Measurements from ENCODE around the gene NET1. TPM values are rescaled to one million over a fixed set of nuclear protein-coding genes. Genes with fewer than 3 reads are reported as not detected.
"Not testable (repeated sequence)": the region's sequence is repeated elsewhere in the genome, so short reads cannot be mapped to it uniquely, and the experiment has no call there.

The NET1 gene
- total RNA-seq, 1 donor from 2014 or later = 90.5 TPM

GRCh38 chr10:5475974-5476807 lies 63.8 kb downstream of the NET1 start:
- H3K27ac ChIP-seq = not testable (repeated sequence)

GRCh38 chr10:5476918-5477525 lies 64.7 kb downstream of the NET1 start:
- H2AFZ ChIP-seq (replicated peaks) = no peak overlapping the region
- H3K9ac ChIP-seq = no peak overlapping the region
- peak; percentile 47 for DNase-seq (ENCODE audit: low spot score)
- no peaks in the 10 kb centered on the region for H3K79me2 ChIP-seq (ENCODE audit: low read depth)
- H3K36me3 Mint-ChIP-seq = no peaks in the 10 kb centered on the region
- H3K27me3 ChIP-seq = no peaks in the 10 kb centered on the region
- peak overlapping the region; percentile 16 for H3K4me2 ChIP-seq
- H3F3A ChIP-seq (ENCODE audit: low read depth) = peaks cover 4% of the 10 kb centered on the region
- H3K4me3 Mint-ChIP-seq = no peak overlapping the region
- no peaks in the 10 kb centered on the region for H3K9me3 ChIP-seq (ENCODE audit: low read depth)
- H3K4me1 Mint-ChIP-seq = peaks cover 12% of the 10 kb centered on the region
- no peak for TF ChIP-seq CTCF (IDR thresholded peaks at IDR 0.05)
- TF ChIP-seq EZH2phosphoT487 (IDR thresholded peaks at IDR 0.05) = no peak
- TF ChIP-seq EZH2 (IDR thresholded peaks at IDR 0.05) = no peak
- peaks cover 19% of the 10 kb centered on the region for H3K4me1 ChIP-seq
- no peak overlapping the region for H3K27ac ChIP-seq
- no peaks in the 10 kb centered on the region for H4K20me1 ChIP-seq (ENCODE audit: low read depth)
- peaks cover 5% of the 10 kb centered on the region for H3K9me3 Mint-ChIP-seq
- H3K27ac Mint-ChIP-seq = no peak overlapping the region
- H3K36me3 ChIP-seq = no peaks in the 10 kb centered on the region
- peaks cover 2% of the 10 kb centered on the region for H3K27me3 Mint-ChIP-seq (ENCODE audit: insufficient read depth, low read depth)
- no peak overlapping the region for H3K4me3 ChIP-seq

More at GRCh38 chr10:5475974-5476807, 63.8 kb downstream of the NET1 start:
- Histone ChIP-seq H3K4me1 (peaks cover 19% of the 10 kb centered on the region), H3K4me2 (peak overlapping the region; percentile 16)
- not testable (repeated sequence) for H4K20me1 ChIP-seq (ENCODE audit: low read depth); H3K4me1 Mint-ChIP-seq; H3F3A ChIP-seq (ENCODE audit: low read depth); H3K9ac ChIP-seq; H2AFZ ChIP-seq (replicated peaks); H3K27ac Mint-ChIP-seq; H3K79me2 ChIP-seq (ENCODE audit: low read depth); DNase-seq (ENCODE audit: low spot score); H3K9me3 ChIP-seq (ENCODE audit: low read depth); H3K4me3 Mint-ChIP-seq; H3K36me3 Mint-ChIP-seq; H3K36me3 ChIP-seq; H3K27me3 ChIP-seq; H3K4me3 ChIP-seq; H3K27me3 Mint-ChIP-seq (ENCODE audit: insufficient read depth, low read depth)
- TF ChIP-seq EZH2phosphoT487 (IDR thresholded peaks at IDR 0.05) = peak; percentile 26
- peaks cover 11% of the 10 kb centered on the region for H3K9me3 Mint-ChIP-seq

- H3K27me3 Mint-ChIP-seq (ENCODE audit: insufficient read depth, low read depth) = peaks cover 5% of the 10 kb centered on the region
- no peaks in the 10 kb centered on the region for H3K9me3 ChIP-seq (ENCODE audit: low read depth)
- H3K9me3 Mint-ChIP-seq = no peaks in the 10 kb centered on the region
- H2AFZ ChIP-seq (replicated peaks) = no peak overlapping the region
- peaks cover 4% of the 10 kb centered on the region for H3F3A ChIP-seq (ENCODE audit: low read depth)
- peaks cover 9% of the 10 kb centered on the region for H3K4me1 Mint-ChIP-seq
- H3K79me2 ChIP-seq (ENCODE audit: low read depth) = no peaks in the 10 kb centered on the region
- no peaks in the 10 kb centered on the region for H4K20me1 ChIP-seq (ENCODE audit: low read depth)
- no peak overlapping the region for H3K4me2 ChIP-seq
- no peak for TF ChIP-seq EZH2phosphoT487 (IDR thresholded peaks at IDR 0.05)
- no peak for TF ChIP-seq EZH2 (IDR thresholded peaks at IDR 0.05)
- no peak for TF ChIP-seq CTCF (IDR thresholded peaks at IDR 0.05)
- peak overlapping the region; percentile 18 for H3K27ac Mint-ChIP-seq
- no peaks in the 10 kb centered on the region for H3K36me3 Mint-ChIP-seq
- no peaks in the 10 kb centered on the region for H3K27me3 ChIP-seq
- peaks cover 19% of the 10 kb centered on the region for H3K4me1 ChIP-seq
- H3K9ac ChIP-seq = no peak overlapping the region
- H3K4me3 Mint-ChIP-seq = no peak overlapping the region
- no peak overlapping the region for H3K4me3 ChIP-seq
- H3K36me3 ChIP-seq = no peaks in the 10 kb centered on the region
- H3K27ac ChIP-seq = no peak overlapping the region
- no peak for DNase-seq (ENCODE audit: low spot score)
Observed at GRCh38 chr10:5477948-5478693, 65.8 kb downstream of the NET1 start.

Measured in neural progenitor cell (in vitro differentiated cells).